Suppressor macrophage treated with lipopolysaccharide for 4 hours (primary cell): ENCODE data around the gene CD2BP2.
A peak's percentile ranks its signal among the peaks of the same experiment; 100 is the strongest.
"Not testable (repeated sequence)": the region's sequence is repeated elsewhere in the genome, so short reads cannot be mapped to it uniquely, and the experiment has no call there.

Source experiments
- DNase-seq: peaks from one replicate; pipeline ENCODE4 v3.0.0-alpha.2; 2020

Gene CD2BP2

DNA sequence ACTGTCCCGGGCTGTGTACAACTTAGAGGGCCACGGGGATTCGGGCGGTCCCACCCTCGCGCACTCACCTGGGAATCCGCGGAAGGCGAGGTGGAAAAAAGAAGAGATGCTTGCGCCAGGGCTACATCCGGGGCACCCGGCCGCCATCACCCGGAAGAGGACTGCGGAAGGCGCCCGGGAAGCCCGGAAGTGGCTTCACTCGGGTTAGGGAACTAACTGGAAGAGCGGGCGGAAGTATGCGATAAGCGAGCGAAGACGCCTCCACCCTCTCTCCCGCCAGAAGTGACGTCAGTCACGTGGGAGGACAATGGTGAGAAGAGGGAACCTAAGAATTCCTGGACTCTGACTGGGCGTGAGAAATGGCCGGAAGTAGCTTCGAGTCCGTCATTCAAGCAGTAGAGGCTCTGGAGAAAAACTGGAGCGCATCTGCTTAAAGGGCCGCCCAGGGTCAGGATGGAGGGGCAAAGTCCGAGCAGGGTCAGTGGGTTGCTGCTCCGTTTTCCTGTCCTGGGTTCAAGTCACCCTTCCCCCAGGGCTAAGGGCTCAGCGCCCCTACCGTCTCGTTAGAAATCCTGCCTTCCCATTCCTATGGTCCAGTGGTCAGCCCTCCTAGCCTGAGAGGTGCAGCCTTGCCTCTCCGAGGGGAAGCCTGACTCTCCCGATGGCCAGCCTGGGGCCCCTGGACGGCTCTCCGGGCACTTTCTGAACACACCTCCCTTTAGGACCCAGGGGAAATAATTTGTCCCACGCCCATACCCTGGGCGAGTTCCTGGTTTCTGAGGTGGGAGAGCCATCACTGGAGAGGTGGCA lies at the start of gene CD2BP2:
CD2BP2 (minus strand) TSS at position 165 of the 810 bp plus-strand sequence. CDS start 627 bp downstream, outside the sequence.
- DNase-seq: peak; percentile 100

- DNase-seq: no peak
Measured at GRCh38 chr16:30401768-30402425, 46.8 kb upstream of the CD2BP2 start.

DNA sequence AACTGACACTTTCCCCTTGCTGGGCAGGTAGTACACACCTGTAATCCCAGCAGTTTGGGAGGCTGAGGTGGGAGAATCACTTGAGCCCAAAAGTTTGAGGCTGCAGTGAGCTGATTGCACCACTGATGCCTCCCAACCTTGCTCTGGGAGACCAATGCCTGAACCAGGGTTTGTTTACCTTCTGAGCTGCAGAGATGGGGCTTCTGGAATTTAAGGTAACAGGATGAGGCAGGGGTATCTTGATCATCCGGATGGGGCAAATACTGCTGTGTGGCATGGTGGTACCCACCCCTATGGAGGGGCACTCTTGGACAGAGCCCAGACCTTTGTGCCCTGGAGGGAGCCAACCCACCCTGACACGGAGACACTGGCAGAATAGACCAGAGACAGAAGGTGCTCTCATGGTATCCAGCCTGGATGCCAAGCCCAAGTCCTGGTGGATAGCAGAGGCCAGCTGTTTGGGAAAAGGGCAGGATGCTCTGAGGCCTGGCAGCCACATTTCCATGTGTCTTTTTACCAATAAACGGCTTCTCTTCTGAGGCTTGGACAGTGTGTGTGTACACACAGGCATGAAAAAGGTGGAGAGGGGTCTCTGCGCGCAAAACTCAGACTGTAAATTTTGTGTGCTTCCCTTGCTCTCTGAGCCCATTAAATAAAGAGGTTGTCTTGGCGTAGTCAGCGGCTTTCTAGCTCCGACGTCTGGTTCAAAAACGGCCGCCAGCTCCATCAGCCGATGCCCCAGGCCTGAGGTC lies 44.5 kb upstream of the CD2BP2 start:
- no peak for DNase-seq

DNA sequence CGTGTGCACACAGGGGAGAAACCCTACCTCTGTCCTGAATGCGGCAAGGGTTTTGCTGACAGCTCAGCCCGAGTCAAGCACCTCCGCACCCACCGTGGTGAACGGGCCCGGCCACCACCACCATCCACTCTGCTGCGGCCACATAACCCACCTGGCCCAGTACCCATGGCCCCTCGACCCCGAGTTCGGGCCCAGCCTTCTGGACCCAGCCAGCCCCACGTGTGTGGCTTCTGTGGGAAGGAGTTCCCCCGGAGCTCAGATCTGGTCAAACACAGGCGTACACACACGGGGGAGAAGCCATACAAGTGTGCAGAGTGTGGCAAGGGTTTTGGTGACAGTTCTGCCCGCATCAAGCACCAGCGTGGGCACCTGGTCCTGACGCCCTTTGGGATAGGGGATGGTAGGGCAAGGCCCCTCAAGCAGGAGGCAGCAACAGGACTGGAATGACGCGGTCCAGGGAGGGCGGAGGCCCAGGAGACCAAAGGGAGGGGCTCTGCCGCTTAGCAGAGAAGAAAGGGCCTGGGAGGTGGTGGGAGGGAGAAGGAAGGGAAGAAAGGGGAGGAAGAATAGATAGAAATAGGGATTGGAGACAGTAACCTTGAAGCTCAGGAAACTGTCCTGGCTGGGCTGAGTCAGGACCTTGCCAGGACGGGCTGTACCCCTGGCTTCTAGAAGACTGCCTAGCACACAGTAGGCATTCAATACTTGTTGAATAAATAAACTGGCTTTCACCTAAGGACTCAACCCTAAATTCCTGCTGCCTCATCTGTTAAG lies 43.7 kb upstream of the CD2BP2 start:
- DNase-seq: no peak

DNA sequence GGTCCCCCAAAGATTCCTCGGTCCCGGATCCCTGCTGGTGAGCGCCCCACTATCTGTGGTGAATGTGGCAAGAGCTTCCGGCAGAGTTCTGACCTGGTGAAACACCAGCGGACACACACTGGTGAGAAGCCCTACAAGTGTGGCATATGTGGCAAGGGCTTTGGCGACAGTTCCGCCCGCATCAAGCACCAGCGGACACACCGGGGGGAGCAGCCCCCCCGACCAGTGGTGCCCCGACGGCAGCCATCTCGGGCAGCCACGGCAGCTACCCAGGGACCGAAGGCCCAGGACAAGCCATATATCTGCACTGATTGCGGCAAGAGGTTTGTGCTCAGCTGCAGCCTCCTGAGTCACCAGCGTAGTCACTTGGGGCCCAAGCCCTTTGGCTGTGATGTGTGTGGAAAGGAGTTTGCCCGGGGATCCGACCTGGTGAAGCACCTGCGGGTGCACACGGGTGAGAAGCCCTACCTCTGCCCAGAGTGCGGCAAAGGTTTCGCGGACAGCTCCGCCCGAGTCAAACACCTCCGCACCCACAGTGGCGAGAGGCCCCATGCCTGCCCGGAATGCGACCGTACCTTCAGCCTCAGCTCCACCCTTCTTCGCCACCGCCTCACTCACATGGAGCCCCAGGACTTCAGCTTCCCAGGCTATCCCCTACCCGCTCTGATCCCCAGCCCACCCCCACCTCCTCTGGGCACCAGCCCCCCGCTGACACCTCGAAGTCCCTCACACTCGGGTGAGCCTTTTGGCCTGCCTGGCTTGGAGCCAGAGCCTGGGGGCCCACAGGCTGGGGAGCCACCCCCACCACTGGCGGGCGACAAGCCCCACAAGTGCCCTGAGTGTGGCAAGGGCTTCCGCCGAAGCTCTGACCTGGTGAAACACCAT lies 42.9 kb upstream of the CD2BP2 start:
- DNase-seq: no peak

DNA sequence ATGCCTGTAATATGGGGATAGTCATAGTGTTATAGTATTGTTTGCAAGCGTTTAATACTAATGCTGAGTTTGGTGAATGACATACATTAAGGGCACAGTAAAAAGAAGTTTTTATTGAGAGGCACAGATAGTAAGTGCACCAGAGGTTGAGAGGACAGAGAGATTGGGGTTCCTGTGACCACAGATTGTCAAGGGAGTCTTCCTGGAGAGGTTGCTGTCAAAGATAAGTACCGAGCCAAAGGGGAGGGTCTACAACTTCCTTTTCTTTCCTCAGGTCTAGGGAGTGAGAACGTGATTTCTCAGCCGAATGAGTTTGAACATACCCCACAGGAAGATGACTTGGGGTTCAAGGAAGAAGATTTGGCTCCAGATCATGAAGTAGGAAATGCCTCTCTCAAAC lies 41.9 kb upstream of the CD2BP2 start:
- DNase-seq: no peak

- DNase-seq: not testable (repeated sequence)
Measured at GRCh38 chr16:30396627-30397026, 41.5 kb upstream of the CD2BP2 start.

GRCh38 chr16:30395992-30396585 lies 41.0 kb upstream of the CD2BP2 start:
- DNase-seq: no peak

- peak; percentile 65 for DNase-seq
Measured at GRCh38 chr16:30395155-30395991, 40.3 kb upstream of the CD2BP2 start, which contains the start of gene ZNF48. Gene ZNF48, plus strand, starts transcription at chr16:30395420. Its CDS starts 375 bp downstream, at chr16:30395795.

DNA sequence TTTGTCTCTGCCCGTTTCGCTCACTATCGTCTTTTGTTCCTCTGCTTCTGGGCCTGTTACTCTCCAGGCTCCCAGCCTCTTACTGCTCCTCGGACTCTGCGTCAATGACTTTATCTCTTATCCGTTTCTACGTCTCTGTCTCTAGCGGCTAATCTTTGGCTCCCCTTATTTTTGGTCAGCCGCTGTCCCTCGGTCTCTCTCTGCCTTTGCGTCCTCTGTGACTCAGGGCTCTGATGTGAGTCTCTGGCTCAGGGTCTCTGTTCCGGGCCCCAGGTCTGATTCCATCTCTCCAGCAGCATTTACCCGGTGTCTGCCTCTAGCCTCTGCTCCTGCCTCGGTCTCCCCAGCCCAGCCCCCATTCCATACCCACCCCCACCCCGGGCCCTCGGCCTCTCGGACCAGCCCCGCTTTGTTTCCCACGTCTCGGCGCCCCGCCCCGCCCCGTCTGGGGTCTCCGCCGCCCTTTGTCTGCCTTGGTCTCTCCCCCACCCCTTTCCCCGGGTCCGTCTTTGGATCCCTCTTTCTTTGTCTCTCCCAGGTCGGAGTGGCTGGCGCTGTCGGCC lies 39.6 kb upstream of the CD2BP2 start:
- DNase-seq: no peak

GRCh38 chr16:30383521-30383920 lies 28.4 kb upstream of the CD2BP2 start:
- DNase-seq: no peak

GRCh38 chr16:30382111-30382881 lies 27.2 kb upstream of the CD2BP2 start, which contains the start of gene SEPTIN1:
Gene SEPTIN1, minus strand, starts transcription at chr16:30382561. Its CDS starts 19 bp downstream, at chr16:30382542.
- DNase-seq: no peak

- DNase-seq: no peak
Measured at GRCh38 chr16:30381291-30382041, 26.4 kb upstream of the CD2BP2 start.

DNA sequence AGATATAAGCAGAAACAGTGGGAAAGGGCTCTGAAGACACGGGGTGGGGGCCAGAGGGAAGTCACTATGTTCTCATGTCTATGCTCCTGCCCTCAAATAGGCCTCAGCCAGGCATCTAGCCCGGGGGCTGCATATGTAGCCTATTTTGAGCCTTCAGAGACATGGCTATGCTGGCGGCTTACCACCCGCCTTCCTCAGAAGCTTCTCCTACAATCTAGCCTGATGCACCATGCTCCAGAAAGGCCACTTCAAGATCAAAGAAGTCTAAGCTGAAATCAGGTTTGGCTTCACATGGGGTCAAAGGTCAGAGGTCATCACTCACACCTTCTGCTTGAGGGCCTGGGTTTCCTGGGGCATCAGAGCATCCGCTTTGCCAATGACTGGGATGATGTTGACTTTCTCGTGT lies 25.7 kb upstream of the CD2BP2 start:
- no peak for DNase-seq

- no peak for DNase-seq
Measured at GRCh38 chr16:30380072-30380802, 25.1 kb upstream of the CD2BP2 start.

DNA sequence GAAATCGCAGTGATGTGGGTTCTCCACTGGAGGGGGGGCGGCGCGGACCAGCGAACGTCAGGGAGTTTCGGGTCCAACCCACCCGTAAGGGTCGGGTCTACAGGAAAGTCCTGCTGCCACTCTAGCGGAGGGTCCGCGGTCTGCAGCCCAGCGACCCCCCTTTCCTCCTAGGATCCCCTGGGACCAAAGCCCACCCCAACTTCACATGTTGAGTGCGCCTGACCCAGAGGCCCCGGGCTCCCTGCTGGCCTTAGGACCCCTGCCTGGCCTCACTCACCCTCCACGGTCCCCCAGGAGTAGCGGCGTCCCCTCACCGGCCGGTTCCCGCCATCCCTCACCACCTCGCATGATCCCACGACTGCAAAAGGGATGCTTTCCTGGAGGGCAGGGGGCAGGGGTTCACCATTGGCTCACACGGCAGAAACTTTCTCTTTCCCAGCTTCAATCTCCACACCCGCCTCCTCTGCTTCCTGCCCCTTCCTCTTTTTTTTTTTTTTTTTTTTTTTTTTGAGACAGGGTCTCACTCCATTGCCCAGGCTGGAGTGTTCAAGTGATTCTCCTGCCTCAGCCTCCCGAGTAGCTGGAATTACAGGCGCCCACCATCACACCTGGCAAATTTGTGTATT lies 24.2 kb upstream of the CD2BP2 start:
- no peak for DNase-seq
